ENCODE data around the gene MTRF1L.
A peak's percentile ranks its signal among the peaks of the same experiment; 100 is the strongest.

DNA sequence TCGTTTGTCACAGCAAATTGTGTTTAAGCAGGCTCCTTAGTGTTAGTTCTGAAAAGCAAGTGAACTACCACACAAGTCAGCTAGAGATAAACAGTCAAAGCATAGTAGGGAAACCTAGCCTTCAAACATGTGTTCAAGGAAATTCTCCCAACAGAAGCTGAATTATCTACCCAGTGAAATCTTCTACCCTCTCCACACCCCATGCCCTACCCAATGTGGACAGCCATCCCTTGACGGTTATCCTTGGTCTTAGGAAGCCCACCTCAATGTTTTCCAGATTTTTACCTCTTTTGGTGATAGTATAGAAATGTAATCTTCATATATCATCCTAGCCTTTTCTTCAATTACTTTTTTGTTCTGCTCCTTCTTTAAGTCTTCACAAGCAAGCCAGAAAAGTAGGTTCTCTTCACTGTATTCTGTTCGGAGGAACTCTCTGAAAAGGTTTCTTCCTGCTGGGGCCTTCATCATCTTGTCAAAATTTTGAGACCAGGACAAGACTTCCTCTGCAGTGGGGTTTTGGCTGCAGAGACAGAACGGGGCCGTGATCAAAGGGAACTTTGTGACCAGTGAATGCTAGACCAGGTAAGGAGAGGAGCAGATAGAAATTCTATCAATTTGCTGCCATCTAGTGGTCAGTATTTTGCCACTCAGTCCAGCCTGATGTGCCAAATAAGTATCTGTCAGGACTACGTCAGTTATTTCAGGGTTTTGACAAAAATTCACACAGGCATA is 21.6 kb upstream of the MTRF1L start:
- TF ChIP-seq, protein P1, sequence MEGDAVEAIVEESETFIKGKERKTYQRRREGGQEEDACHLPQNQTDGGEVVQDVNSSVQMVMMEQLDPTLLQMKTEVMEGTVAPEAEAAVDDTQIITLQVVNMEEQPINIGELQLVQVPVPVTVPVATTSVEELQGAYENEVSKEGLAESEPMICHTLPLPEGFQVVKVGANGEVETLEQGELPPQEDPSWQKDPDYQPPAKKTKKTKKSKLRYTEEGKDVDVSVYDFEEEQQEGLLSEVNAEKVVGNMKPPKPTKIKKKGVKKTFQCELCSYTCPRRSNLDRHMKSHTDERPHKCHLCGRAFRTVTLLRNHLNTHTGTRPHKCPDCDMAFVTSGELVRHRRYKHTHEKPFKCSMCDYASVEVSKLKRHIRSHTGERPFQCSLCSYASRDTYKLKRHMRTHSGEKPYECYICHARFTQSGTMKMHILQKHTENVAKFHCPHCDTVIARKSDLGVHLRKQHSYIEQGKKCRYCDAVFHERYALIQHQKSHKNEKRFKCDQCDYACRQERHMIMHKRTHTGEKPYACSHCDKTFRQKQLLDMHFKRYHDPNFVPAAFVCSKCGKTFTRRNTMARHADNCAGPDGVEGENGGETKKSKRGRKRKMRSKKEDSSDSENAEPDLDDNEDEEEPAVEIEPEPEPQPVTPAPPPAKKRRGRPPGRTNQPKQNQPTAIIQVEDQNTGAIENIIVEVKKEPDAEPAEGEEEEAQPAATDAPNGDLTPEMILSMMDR (conservative IDR thresholded peaks at IDR 0.05 in 1 of 2, IDR thresholded peaks at IDR 0.05 in 1 of 2; ENCODE audit: extremely low read depth in 1 of 2, insufficient read depth in 1 of 2, low read depth in 1 of 2, low read length in 2 of 2) = peak; percentile 78 to 79
- no peak for TF ChIP-seq EZH2 (IDR thresholded peaks at IDR 0.05; ENCODE audit: borderline replicate concordance, low read length)
